ENCODE results near the gene PGD. TPM values are rescaled to one million over a fixed set of nuclear protein-coding genes. Genes with fewer than 3 reads are reported as not detected.
"Not testable (repeated sequence)": the region's sequence is repeated elsewhere in the genome, so short reads cannot be mapped to it uniquely, and the experiment has no call there.

The PGD gene
- total RNA-seq, result 100 to 1,000 TPM in 1 of 3 donors, 10 to 100 TPM in 2; 82.2 to 105 (median 93.1) TPM

DNA sequence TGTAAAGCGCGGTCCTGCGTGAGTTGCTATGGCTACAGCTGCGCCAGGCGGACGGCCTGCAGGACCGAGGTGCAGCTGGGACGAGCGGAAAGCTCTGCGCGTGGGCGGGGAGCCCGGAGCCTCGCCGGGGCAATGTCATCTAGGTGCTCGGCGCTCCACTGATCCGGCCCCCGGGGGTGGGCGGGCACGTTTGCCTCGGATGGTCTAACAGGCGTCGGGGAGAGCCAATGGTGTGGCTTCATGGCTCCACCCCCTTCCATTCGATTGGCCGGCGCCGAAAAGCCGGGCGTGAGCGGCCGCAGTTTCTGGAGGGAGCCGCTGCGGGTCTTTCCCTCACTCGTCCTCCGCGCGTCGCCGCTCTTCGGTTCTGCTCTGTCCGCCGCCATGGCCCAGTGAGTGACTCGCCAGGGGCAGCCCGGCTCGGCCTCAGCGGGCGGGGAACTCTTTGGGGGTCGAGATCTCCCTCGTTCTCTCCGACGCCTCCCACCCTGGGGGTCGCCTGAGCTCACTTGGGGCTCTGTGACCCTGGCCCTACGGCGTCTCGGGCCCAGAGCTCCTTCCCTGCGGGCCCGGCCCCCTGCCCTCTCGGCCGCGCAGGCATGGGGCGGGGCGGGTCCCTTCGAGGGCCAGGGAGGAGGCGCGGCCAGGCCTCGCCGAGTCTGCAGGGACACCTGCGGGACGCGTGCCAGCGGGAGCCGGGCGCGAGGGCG, at the start of gene PGD:
PGD (plus strand) TSS at position 331 of the 710 bp plus-strand sequence; CDS start at position 385, 54 bp downstream.
- Mint-ChIP-seq H3K36me3 (ENCODE audit: insufficient read depth) (peaks cover 9% of the 10 kb centered on the region), H3K4me3 (peak within 1 kb of the TSS; percentile 90), H3K27me3 (ENCODE audit: low read depth) (no peaks in the 10 kb centered on the region), H3K4me1 (ENCODE audit: low read depth) (peaks cover 23% of the 10 kb centered on the region), H3K9me3 (no peaks in the 10 kb centered on the region)
- DNase-seq (peak; percentile 95), ATAC-seq (peak; percentile 97 to 98)

DNA sequence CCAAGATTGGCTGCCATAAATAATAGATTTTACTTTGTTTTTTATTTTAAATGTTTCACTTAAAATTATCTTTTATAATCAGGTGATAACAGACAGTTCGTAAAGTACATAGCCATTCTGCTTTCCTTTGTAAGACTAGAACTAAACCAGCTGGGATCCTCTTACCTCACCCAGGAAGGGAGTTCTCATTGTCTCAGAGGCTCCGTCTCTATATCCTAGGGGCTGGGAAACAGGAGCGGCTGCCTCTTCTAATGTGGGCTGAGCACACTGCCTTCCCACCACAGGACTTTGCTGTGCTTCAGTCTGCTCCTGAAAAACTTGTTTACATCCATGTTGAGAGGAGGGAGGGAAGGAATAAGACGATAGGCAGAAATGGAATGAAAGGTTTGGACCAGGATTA, 45.6 kb upstream of the PGD start:
- H3K27me3 Mint-ChIP-seq (ENCODE audit: low read depth), result no peaks in the 10 kb centered on the region
- H3K36me3 Mint-ChIP-seq (ENCODE audit: insufficient read depth), result peaks cover 12% of the 10 kb centered on the region
- no peak overlapping the region for H3K4me3 Mint-ChIP-seq
- DNase-seq, result no peak
- no peak for ATAC-seq
- no peaks in the 10 kb centered on the region for H3K9me3 Mint-ChIP-seq
- H3K4me1 Mint-ChIP-seq (ENCODE audit: low read depth), result no peaks in the 10 kb centered on the region

DNA sequence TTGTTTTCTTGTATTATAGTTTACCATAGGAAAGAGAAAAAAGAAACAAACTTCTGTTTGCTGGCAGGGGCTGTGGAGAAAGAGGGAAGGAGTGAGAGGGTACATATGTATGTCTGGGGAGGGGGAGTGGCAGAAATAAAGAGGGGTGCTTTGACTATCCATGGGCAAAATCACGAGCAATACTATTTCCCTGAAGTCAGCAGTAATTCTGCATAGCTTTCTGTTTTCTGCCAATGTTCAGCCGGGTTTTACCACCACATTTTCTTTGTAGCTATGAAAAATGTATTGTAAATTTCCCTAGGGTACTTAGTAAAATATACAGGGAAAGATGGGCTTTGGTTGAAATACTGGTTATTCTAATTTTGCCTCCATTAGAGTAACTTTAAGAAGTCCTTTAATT, 45.2 kb upstream of the PGD start:
- H3K9me3 Mint-ChIP-seq, result no peaks in the 10 kb centered on the region
- ATAC-seq, result no peak

DNA sequence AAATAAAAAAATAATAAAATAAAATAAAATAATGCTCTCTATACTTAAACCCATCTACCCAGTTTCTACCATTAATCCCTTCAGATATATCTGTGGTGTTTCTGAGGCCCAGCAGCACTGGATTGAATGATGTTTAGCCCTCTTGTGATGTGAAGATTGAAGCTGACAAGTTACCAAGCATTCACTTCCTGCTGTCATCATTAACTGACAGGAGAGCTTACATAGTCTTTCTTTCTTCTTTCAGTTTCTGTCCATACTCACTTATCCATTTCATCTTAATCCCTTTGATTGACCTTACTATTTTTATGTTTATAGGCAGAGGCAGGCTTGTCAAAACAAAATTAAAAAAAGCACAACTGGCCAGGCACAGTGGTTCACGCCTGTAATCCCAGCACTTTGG, 38.8 kb upstream of the PGD start:
- no peak overlapping the region for H3K4me3 Mint-ChIP-seq
- H3K4me1 Mint-ChIP-seq (ENCODE audit: low read depth), result no peaks in the 10 kb centered on the region
- peaks cover 8% of the 10 kb centered on the region for H3K36me3 Mint-ChIP-seq (ENCODE audit: insufficient read depth)
- no peaks in the 10 kb centered on the region for H3K9me3 Mint-ChIP-seq
- DNase-seq, result no peak
- no peak for ATAC-seq
- no peaks in the 10 kb centered on the region for H3K27me3 Mint-ChIP-seq (ENCODE audit: low read depth)

More for the DNA sequence above, 45.2 kb upstream of the PGD start:
- peaks cover 10% of the 10 kb centered on the region for H3K36me3 Mint-ChIP-seq (ENCODE audit: insufficient read depth)
- no peak for DNase-seq
- H3K4me1 Mint-ChIP-seq (ENCODE audit: low read depth), result no peaks in the 10 kb centered on the region
- H3K27me3 Mint-ChIP-seq (ENCODE audit: low read depth), result no peaks in the 10 kb centered on the region
- no peak overlapping the region for H3K4me3 Mint-ChIP-seq

DNA sequence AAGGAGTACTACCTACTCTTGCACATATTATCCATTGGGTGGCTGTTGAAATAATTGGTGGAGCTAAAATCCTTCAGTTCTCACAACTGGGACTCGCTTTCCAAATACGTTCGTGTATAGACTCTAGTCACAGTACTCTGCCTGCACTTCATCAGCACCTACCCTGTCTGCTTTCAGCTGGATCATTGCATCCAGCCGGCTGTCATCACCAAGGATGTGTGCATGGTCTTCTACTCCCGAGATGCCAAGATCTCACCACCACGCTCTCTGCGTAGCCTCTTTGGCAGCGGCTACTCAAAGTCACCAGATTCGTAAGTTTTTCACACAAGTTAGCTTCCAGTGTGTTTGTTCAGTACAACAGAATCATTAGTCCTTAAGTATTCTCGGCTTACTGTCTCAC, 37.3 kb upstream of the PGD start:
- DNase-seq, result no peak
- Mint-ChIP-seq H3K27me3 (ENCODE audit: low read depth) (no peaks in the 10 kb centered on the region), H3K36me3 (ENCODE audit: insufficient read depth) (peaks cover 14% of the 10 kb centered on the region), H3K9me3 (no peaks in the 10 kb centered on the region), H3K4me1 (ENCODE audit: low read depth) (no peaks in the 10 kb centered on the region), H3K4me3 (no peak overlapping the region)
- ATAC-seq, result no peak

DNA sequence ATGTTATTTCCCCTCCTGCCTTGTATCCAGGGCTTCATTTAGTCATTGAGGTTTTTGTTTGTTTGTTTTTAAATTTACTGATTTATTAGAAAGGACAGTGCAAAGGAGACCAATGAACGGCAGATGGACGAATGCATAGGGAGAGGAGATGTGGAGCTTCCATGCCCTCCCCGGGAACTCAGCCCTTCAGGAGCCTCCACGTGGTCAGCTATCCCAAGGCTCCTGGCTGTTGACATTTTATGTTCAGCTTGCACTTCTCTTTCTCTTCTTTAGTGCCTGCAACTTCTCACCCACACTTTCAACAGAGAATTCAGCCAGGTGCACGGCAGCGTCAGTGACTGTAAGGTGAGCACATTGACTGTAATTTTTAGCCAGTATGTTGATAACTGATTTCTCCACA, 30.7 kb upstream of the PGD start:
- H3K36me3 Mint-ChIP-seq (ENCODE audit: insufficient read depth), result peaks cover 24% of the 10 kb centered on the region
- H3K27me3 Mint-ChIP-seq (ENCODE audit: low read depth), result no peaks in the 10 kb centered on the region
- H3K4me3 Mint-ChIP-seq, result no peak overlapping the region
- no peak for DNase-seq
- H3K9me3 Mint-ChIP-seq, result no peaks in the 10 kb centered on the region
- no peak for ATAC-seq
- H3K4me1 Mint-ChIP-seq (ENCODE audit: low read depth), result no peaks in the 10 kb centered on the region

DNA sequence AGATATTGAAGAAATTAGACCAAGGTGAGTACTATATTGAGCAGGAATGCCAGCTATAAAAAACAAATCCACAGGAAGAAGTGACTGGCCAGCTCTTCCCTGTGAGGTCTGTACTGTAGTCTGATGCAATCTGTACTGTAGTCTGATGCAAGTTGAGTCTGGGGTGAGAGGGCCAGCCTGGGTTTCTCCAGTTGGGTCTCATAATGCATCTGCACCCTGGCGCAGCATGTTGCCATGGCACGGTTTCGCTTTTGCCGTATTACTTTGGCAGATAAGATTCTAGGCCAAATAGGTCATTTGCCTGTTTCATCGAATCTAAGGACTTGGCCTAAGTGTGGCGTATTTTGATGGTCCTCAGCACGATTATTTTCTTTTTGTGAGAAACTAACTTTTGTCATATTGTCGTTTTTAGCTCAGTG, 24.4 kb upstream of the PGD start:
- Mint-ChIP-seq H3K9me3 (no peaks in the 10 kb centered on the region), H3K36me3 (ENCODE audit: insufficient read depth) (peaks cover 18% of the 10 kb centered on the region), H3K4me3 (no peak overlapping the region), H3K4me1 (ENCODE audit: low read depth) (no peaks in the 10 kb centered on the region), H3K27me3 (ENCODE audit: low read depth) (no peaks in the 10 kb centered on the region)
- DNase-seq (no peak), ATAC-seq (no peak)

DNA sequence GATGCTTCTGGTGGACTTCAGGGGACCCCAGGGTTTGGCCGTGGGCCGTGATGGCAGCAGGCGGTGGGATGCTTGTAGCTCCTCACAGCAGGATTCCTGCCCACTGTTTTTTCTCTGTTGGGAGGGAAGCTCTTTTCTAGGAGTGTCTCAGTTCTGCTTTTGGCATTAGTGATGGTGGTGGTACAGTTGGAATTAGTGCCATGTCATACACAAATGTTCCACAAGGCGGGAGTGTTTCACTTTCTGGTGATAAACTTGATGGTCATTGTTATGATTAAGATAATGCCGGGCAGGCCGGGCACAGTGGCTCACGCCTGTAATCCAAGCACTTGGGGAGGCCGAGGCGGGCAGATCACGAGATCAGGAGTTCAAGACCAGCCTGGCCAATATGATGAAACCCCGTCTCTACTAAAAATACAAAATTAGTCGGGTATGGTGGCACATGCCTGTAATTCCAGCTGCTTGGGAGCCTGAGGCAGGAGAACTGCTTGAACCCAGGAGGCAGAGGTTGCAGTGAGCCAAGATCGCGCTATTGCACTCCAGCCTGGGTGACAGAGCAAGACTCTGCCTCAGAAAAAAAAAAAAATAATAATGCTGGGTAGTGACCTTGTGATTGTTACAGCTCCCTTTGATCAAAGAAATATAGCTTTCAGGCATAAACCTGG, 21.4 kb upstream of the PGD start:
- H3K4me1 Mint-ChIP-seq (ENCODE audit: low read depth); H3K9me3 Mint-ChIP-seq; H3K27me3 Mint-ChIP-seq (ENCODE audit: low read depth); ATAC-seq; H3K4me3 Mint-ChIP-seq; DNase-seq: not testable (repeated sequence)
- H3K36me3 Mint-ChIP-seq (ENCODE audit: insufficient read depth), result peaks cover 11% of the 10 kb centered on the region

DNA sequence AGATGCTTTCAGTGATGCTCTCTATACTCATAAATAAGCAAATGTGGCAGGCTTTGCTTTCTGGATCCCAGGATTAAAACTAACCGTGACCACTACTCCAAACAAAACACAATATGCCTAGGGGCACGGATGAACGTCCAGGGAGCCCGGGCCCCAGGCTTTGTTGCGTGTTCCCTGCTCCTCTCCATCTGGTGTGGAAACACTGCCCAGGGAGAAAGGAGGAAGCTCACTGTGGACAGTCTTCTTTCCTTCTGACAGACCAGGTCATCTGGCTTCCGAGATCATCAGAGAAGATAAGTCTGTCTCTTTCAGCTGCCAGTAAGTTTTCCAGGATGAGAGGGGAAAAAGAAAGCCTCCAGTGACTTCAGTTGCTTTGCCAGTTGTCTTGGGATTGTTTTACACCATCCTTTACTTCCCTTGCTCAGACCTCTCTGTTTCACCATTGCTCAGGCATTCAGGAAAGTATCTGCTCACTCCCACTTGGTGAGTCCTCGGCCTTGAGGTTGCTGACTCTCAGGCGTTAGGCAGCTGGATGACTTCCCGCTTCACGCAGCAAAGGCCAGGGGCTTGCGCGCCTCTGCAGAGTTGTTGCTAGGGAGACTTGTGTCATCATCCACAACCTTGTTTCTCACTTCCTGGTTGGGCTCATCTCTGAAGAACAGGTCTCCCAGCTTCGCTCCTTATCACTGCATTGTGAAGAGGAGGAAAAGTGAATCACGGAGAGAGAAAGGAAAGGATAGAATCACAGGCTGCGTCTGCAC, 20.6 kb upstream of the PGD start:
- Mint-ChIP-seq H3K27me3 (ENCODE audit: low read depth) (no peaks in the 10 kb centered on the region), H3K36me3 (ENCODE audit: insufficient read depth) (peaks cover 11% of the 10 kb centered on the region), H3K4me1 (ENCODE audit: low read depth) (no peaks in the 10 kb centered on the region), H3K4me3 (no peak overlapping the region), H3K9me3 (no peaks in the 10 kb centered on the region)
- DNase-seq (no peak), ATAC-seq (no peak)

DNA sequence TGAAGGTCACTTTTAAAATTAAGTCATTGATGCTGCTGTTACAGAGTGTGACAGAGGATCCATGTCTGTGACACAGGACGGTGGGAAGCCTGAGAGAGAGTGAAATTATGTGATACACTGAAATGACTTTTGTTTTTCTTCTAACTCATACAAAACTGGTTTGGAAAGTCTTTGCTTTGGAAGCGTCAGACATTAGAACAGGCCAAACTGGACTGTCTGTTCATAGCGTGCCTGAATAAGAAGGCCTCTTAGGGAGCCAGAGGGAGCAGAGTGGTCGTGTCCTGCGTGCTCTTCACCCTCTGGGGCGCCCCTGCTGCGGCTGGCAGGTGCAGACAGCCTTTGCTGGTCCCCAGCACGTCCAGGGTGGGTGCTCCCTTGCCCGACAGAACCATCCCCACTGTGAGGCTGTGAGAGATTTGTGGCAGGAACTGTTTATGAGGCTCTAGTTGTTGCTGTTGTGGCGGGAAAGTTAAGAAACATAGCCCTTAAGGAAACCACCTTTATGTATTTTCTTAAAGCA, 19.7 kb upstream of the PGD start:
- no peaks in the 10 kb centered on the region for H3K27me3 Mint-ChIP-seq (ENCODE audit: low read depth)
- no peaks in the 10 kb centered on the region for H3K4me1 Mint-ChIP-seq (ENCODE audit: low read depth)
- peaks cover 12% of the 10 kb centered on the region for H3K36me3 Mint-ChIP-seq (ENCODE audit: insufficient read depth)
- DNase-seq (no peak), ATAC-seq (no peak)
- H3K4me3 Mint-ChIP-seq, result no peak overlapping the region
- no peaks in the 10 kb centered on the region for H3K9me3 Mint-ChIP-seq

DNA sequence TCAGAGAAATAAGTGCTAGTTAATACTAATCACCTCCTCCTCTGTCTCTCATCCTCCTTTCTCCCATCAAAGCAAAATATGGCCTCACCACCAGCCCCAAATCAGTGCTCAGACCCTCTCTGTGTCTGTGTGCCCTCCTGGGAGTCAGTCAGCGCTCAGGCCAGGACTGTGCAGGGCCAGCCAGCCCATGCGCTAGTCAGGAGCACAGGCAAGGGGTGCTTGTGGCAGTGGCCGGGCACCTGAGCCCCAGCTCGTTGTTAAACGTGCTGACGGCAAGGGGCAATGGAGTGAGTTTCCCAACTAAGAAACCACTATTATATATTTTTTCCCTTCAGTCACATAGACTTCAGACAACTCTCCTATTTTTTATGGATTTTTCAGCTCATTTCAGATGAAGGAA, 19.2 kb upstream of the PGD start:
- no peak for ATAC-seq
- no peaks in the 10 kb centered on the region for H3K9me3 Mint-ChIP-seq
- peaks cover 12% of the 10 kb centered on the region for H3K36me3 Mint-ChIP-seq (ENCODE audit: insufficient read depth)
- no peaks in the 10 kb centered on the region for H3K4me1 Mint-ChIP-seq (ENCODE audit: low read depth)
- no peaks in the 10 kb centered on the region for H3K27me3 Mint-ChIP-seq (ENCODE audit: low read depth)
- no peak for DNase-seq
- H3K4me3 Mint-ChIP-seq, result no peak overlapping the region

DNA sequence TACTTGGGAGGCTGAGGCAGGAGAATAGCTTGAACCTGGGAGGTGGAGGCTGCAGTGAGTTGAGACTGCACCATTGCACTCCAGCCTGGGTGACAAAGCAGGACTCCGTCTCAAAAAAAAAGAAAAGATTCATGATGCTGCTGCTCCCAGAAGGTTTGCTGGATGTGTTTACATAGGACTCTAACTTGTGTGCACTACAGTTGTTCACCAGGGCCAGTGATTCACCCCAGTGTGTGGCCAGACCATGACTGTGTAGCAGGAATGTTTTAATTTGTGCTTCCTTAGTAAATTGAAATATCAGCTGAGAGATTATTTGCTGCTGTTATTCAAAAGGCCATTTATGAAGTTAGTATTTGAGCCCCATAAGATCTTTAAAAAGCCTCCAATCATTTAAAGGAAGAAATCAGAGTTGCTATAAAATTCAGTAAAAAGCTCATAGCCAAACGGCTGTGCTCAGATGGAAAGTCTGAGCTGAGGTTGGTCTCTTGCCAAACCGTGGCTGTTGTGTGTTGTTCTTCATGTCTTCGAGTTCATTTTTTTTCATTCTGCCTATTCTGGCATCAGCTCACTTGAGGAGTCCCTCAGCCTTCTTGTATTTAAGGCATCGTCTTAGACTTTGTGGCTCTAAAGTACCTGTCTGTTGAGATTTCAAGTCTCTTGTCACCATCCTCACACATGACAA, 18.1 kb upstream of the PGD start:
- no peak overlapping the region for H3K4me3 Mint-ChIP-seq
- peaks cover 9% of the 10 kb centered on the region for H3K36me3 Mint-ChIP-seq (ENCODE audit: insufficient read depth)
- DNase-seq, result no peak
- H3K27me3 Mint-ChIP-seq (ENCODE audit: low read depth), result no peaks in the 10 kb centered on the region
- no peaks in the 10 kb centered on the region for H3K9me3 Mint-ChIP-seq
- H3K4me1 Mint-ChIP-seq (ENCODE audit: low read depth), result no peaks in the 10 kb centered on the region
- ATAC-seq, result no peak

DNA sequence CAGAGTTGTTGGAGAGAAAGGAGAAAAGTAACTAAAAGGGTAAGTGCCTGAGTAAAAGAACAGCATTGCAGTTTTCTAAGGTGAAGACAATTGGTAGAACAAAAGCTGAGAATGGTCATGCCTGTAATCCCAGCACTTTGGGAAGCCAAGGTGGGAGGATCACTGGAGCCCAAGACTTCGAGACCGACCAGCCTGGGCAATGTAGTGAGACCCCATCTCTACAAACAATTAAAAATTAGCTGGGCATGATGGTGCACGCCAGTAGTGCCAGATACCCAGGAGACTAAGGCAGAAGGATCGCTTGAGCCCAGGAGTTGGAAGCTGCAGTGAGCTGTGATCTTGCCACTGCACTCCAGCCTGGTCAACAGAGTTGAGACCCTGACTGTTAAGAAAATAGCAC, 15.2 kb upstream of the PGD start:
- peaks cover 10% of the 10 kb centered on the region for H3K4me1 Mint-ChIP-seq (ENCODE audit: low read depth)
- DNase-seq (no peak), ATAC-seq (no peak)
- H3K4me3 Mint-ChIP-seq, result no peak overlapping the region
- H3K27me3 Mint-ChIP-seq (ENCODE audit: low read depth), result no peaks in the 10 kb centered on the region
- no peaks in the 10 kb centered on the region for H3K9me3 Mint-ChIP-seq
- H3K36me3 Mint-ChIP-seq (ENCODE audit: insufficient read depth), result peaks cover 3% of the 10 kb centered on the region

DNA sequence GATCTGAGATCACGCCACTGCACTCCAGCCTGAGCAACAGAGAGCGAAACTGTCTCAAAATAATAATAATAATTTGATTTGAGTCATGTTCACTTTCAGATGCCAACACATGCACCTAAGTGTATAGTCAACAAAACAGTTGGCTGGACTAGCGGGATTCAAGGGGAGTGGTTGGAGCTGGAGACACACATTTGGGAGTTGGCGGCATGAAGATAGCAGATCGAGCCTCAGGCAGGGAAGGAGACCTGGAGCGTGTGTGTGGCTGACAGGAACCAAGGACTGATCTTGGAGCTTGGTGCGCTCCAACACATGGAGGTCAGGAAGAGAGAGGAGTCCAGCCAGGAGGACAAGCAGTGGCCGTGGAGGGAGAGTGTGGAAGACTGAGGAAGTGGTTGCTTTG, 14.6 kb upstream of the PGD start:
- no peaks in the 10 kb centered on the region for H3K27me3 Mint-ChIP-seq (ENCODE audit: low read depth)

More for the DNA sequence above, 14.6 kb upstream of the PGD start:
- ATAC-seq (no peak), DNase-seq (no peak)
- H3K4me3 Mint-ChIP-seq, result no peak overlapping the region
- H3K4me1 Mint-ChIP-seq (ENCODE audit: low read depth), result peaks cover 10% of the 10 kb centered on the region
- H3K36me3 Mint-ChIP-seq (ENCODE audit: insufficient read depth), result peaks cover 3% of the 10 kb centered on the region
- no peaks in the 10 kb centered on the region for H3K9me3 Mint-ChIP-seq
